Transverse colon (tissue), 4 donors: ENCODE measurements around the gene CST9. TPM values are rescaled to one million over a fixed set of nuclear protein-coding genes. Genes with fewer than 3 reads are reported as not detected.

Experiments used
- DNase-seq: peaks from one replicate; pipeline ENCODE4 v3.0.0-alpha.2; 2019
- H3K27ac ChIP-seq, 4 donors: fragments of 200-600 bp; sonication (generic); 2 replicates each; pipeline ENCODE4 v1.5.1; 2016 to 2018; ENCODE audit warnings: inconsistent platforms in 4 of 4
- H3K27me3 ChIP-seq: fragments of 200-600 bp; sonication (generic); 2 replicates; pipeline ENCODE4 v1.5.1; 2017; ENCODE audit warnings: inconsistent platforms
- H3K36me3 ChIP-seq, 4 donors: fragments of 200-600 bp; sonication (generic); 2 replicates each; pipeline ENCODE4 v1.5.1; 2017 to 2019; ENCODE audit warnings: inconsistent platforms in 4 of 4
- H3K4me1 ChIP-seq, 4 donors: fragments of 200-600 bp; sonication (generic); 2 replicates each; pipeline ENCODE4 v1.5.1; 2017 to 2020; ENCODE audit warnings: inconsistent platforms in 4 of 4
- H3K4me3 ChIP-seq, 4 donors: fragments of 200-600 bp; sonication (generic); 1 replicate in 1 of 4; 2 replicates in 3 of 4; pipeline versions ENCODE4 v1.5.1 to v1.6.1; 2017 to 2019; ENCODE audit warnings: inconsistent platforms in 4 of 4
- H3K9me3 ChIP-seq, 2 donors: fragments of 200-600 bp; sonication (generic); 2 replicates each; pipeline ENCODE4 v1.5.1; 2017 to 2019; ENCODE audit warnings: inconsistent platforms in 2 of 2
- CTCF ChIP-seq, 5 experiments: fragments of 200-600 bp in 3 of 5; fragments of 450-650 bp in 2 of 5; sonication (generic) in 3 of 5; IDR thresholded peaks; 1 replicate in 2 of 5; 2 replicates in 3 of 5; pipeline ENCODE4 v1.5.1; 2016 to 2017; ENCODE audit warnings: antibody characterized with exemption in 5 of 5, inconsistent platforms in 3 of 5, mild to moderate bottlenecking in 2 of 5, moderate library complexity in 1 of 5
- EP300 ChIP-seq: sonication (generic); formaldehyde crosslinking; IDR thresholded peaks from one replicate; pipeline ENCODE4 v1.6.1; 2017; ENCODE audit warnings: antibody characterized with exemption, low read depth
- POLR2A ChIP-seq: fragments of 450-650 bp; IDR thresholded peaks from one replicate; pipeline ENCODE4 v1.6.1; 2016; ENCODE audit warnings: antibody characterized with exemption, mild to moderate bottlenecking, moderate library complexity
- POLR2AphosphoS5 ChIP-seq, 3 donors: sonication (generic); formaldehyde crosslinking; IDR thresholded peaks; one replicate each; pipeline ENCODE4 v1.6.1; 2016; ENCODE audit warnings: antibody characterized with exemption in 3 of 3
- WGBS, 2 donors: methylation state at CpG; one replicate each; pipeline ENCODE4 v1.1.5; 2018; ENCODE audit warnings: low coverage in 1 of 2; 5-methylcytosine and 5-hydroxymethylcytosine counted together
- in situ Hi-C, 4 donors: fragments of 200-750 bp; cut with MboI; loops; one replicate each; pipeline versions ENCODE4 v1.15.0 to v1.15.1; 2017; ENCODE audit warnings: low sequenced_read_pairs in 3 of 4, low pct_ligation_motif_present in 1 of 4, low pct_unique_long_range_greater_than_20kb in 1 of 4
- intact Hi-C: fragments of 100-400 bp; cut with DNase I; formaldehyde crosslinking; loops from one replicate; pipeline ENCODE4 v1.15.1; 2023; ENCODE audit warnings: low total_unique reads
- total RNA-seq, 4 donors: library from RNA; depleted of rRNA; stranded (reverse); fragments of >200 nt; gene quantifications; one replicate each; pipeline ENCODE4 v1.1.0, GENCODE V29; 2016

CST9 gene
- total RNA-seq, 4 donors from 2014 or later = not detected

DNA sequence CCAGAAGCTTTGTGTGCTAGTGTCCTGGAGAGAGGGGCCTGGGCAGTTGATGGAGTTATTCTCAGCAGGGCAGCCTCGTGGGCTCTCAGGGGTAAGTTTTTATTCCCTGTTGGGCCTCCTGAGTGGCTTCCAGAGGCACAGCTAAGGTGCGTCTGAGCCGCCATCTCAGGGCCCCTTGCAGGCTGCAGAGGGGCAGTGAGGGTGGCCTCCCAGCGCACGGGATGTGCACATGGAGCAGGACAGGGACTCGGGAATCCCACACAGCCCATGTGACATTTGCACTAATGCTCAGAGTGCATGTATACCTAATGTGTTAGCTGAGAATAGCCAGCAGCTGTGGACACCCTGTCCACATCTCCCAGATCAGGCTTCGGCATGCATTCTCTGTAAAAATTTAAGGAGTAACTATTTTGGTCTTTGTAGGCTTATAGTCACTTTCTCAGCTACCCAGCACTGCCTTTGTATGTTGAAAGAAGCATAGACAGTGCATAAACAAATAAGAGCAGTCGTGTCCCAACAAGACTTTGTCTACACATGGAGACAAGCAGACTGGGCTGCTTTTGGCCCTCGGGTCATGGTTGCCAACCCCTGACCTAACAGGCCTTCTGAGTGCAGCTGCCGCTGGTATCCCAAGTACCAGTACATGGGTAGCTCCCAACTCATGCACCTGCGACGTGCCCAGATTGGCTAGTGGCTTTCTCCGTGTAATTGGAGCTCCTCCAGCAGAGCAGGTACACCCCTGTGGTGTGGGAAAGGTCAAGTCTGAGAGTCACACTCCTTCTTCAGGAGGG is 18.8 kb downstream of the CST9 start:
- intact Hi-C loops (no loop called here), in situ Hi-C loops (loop anchor here in 1 of 4 donors (25.0 kb wide), 1 partner anchor 100 kb away; the partner anchor contains the start of gene CST8)
- no peaks in the 10 kb centered on the region for H3K9me3 ChIP-seq
- H3K36me3 ChIP-seq = no peaks in the 10 kb centered on the region
- WGBS, 2 donors = 60 to 70% methylated on average over 1 to 13 of the region's 13 CpGs
- H3K27me3 ChIP-seq = no peaks in the 10 kb centered on the region
- no peak for TF ChIP-seq CTCF (IDR thresholded peaks at IDR 0.05)
- no peak for TF ChIP-seq POLR2A
- no peak for TF ChIP-seq EP300
- no peak for TF ChIP-seq POLR2AphosphoS5 (IDR thresholded peaks at IDR 0.05)
- DNase-seq = no peak
- H3K4me3 ChIP-seq = no peak overlapping the region
- H3K4me1 ChIP-seq = no peaks in the 10 kb centered on the region
- no peak overlapping the region for H3K27ac ChIP-seq

DNA sequence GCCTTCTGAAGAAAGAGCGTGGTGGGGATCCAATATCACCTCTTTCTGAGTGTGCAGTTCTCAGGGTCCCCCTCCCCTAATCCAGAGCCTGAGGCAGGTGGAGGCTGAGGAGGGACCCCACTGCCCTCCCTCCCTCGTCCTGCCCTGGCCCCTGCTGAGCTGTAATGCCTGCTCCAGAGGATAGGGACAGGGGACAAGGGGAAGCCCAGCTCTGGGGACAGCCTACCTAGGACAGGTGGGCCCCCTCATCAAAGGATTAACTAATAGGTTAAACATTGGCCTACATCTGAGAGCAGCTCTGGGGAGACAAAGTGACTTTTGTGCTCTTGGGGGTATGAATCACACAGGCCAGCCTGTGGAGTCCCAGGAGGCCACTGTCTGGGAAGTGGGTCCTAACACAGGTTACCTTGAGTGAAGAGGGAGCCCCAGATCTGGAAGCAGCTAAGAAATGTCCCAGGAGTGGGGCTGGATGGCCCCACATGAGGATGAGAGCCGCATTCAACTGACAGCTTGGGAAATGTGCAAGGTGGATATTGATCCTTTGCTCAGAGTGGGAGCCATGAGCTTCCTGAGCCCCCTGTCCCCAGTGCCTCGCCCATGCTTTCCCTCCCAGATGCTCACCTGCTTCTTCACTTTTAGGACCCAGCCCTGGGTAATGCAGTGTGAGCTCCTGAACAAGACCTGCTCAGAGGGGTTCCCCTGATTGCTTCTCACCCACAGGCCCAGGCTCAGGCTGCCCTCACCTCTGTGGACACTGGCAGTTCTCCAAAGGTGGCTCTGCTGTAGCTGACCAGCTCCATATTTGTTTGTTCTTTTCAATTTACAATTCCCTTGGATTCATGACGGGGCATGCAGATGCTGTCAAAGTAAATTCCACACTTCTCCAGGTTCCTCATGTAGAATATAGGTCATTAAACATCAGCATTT is 19.6 kb downstream of the CST9 start:
- Histone ChIP-seq H3K9me3 (no peaks in the 10 kb centered on the region), H3K36me3 (no peaks in the 10 kb centered on the region), H3K27me3 (no peaks in the 10 kb centered on the region), H3K27ac (no peak overlapping the region), H3K4me3 (no peak overlapping the region), H3K4me1 (no peaks in the 10 kb centered on the region)
- TF ChIP-seq POLR2AphosphoS5 (IDR thresholded peaks at IDR 0.05) (no peak), POLR2A (no peak), EP300 (no peak), CTCF (IDR thresholded peaks at IDR 0.05) (no peak)
- 57% methylated on average over 5 of the region's 5 CpGs; no CpG with 5 or more reads in 1 of the 2 donors for WGBS, 2 donors
- intact Hi-C loops (no loop called here), in situ Hi-C loops (loop anchor here in 1 of 4 donors (25.0 kb wide), 1 partner anchor 99 kb away; the partner anchor contains the start of gene CST8)
- DNase-seq = no peak

- no peaks in the 10 kb centered on the region for H3K27me3 ChIP-seq
- no peak for TF ChIP-seq POLR2AphosphoS5 (IDR thresholded peaks at IDR 0.05)
- no peak for TF ChIP-seq POLR2A
- TF ChIP-seq EP300 = no peak
- TF ChIP-seq CTCF (IDR thresholded peaks at IDR 0.05) = no peak
- intact Hi-C loops = no loop called here
- no peak for DNase-seq
- no peak overlapping the region for H3K4me3 ChIP-seq
- in situ Hi-C loops = loop anchor here in 1 of 4 donors (25.0 kb wide), 1 partner anchor 98 kb away; the partner anchor contains the start of gene CST8
- no peaks in the 10 kb centered on the region for H3K4me1 ChIP-seq
- H3K9me3 ChIP-seq = no peaks in the 10 kb centered on the region
- 64% methylated on average over 5 of the region's 5 CpGs; no CpG with 5 or more reads in 1 of the 2 donors for WGBS, 2 donors
- no peak overlapping the region for H3K27ac ChIP-seq
- H3K36me3 ChIP-seq = no peaks in the 10 kb centered on the region
These were observed 20.3 kb downstream of the CST9 start for GRCh38 chr20:23585449-23585807.
